Suprapubic skin (tissue), 4 donors: ENCODE measurements around the gene AHRR. TPM values are rescaled to one million over a fixed set of nuclear protein-coding genes. Genes with fewer than 3 reads are reported as not detected.

Experiments
- DNase-seq, 2 donors: peaks; one replicate each; pipeline ENCODE4 v3.0.0-alpha.2; 2019; ENCODE audit warnings: low spot score in 2 of 2
- H3K27ac ChIP-seq: fragments of 200-600 bp; sonication (generic); one replicate; pipeline ENCODE4 v1.5.1; 2019
- H3K27me3 ChIP-seq: fragments of 200-600 bp; sonication (generic); one replicate; pipeline ENCODE4 v1.5.1; 2019
- H3K36me3 ChIP-seq: fragments of 200-600 bp; sonication (generic); one replicate; pipeline ENCODE4 v1.5.1; 2019
- H3K4me1 ChIP-seq: fragments of 200-600 bp; sonication (generic); one replicate; pipeline ENCODE4 v1.5.1; 2019
- H3K4me3 ChIP-seq: fragments of 200-600 bp; sonication (generic); one replicate; pipeline ENCODE4 v1.5.1; 2019; ENCODE audit warnings: mild to moderate bottlenecking
- H3K9me3 ChIP-seq: fragments of 200-600 bp; sonication (generic); one replicate; pipeline ENCODE4 v1.5.1; 2019
- CTCF ChIP-seq, 2 donors: fragments of 200-600 bp in 1 of 2; fragments of 450-650 bp in 1 of 2; sonication (generic) in 1 of 2; IDR thresholded peaks; one replicate each; pipeline ENCODE4 v1.5.1; 2016 to 2019; ENCODE audit warnings: antibody characterized with exemption in 2 of 2, mild to moderate bottlenecking in 1 of 2, moderate library complexity in 1 of 2
- EP300 ChIP-seq: sonication (generic); formaldehyde crosslinking; IDR thresholded peaks from one replicate; pipeline ENCODE4 v1.6.1; 2017; ENCODE audit warnings: antibody characterized with exemption
- POLR2A ChIP-seq, 2 donors: fragments of 450-650 bp; IDR thresholded peaks; one replicate each; pipeline ENCODE4 v1.6.1; 2017; ENCODE audit warnings: antibody characterized with exemption in 2 of 2, mild to moderate bottlenecking in 2 of 2, moderate library complexity in 2 of 2
- POLR2AphosphoS5 ChIP-seq, 3 donors: sonication (generic); formaldehyde crosslinking; IDR thresholded peaks; one replicate each; pipeline ENCODE4 v1.6.1; 2017; ENCODE audit warnings: antibody characterized with exemption in 3 of 3
- WGBS: methylation state at CpG from one replicate; pipeline ENCODE4 v1.1.5; 2018; 5-methylcytosine and 5-hydroxymethylcytosine counted together
- total RNA-seq, 4 donors: library from RNA; depleted of rRNA; stranded (reverse); fragments of >200 nt; gene quantifications; one replicate each; pipeline ENCODE4 v1.1.0, GENCODE V29; 2016

AHRR gene
- total RNA-seq, 4 donors from 2014 or later: 3.0 to 10.7 (median 4.2) TPM

DNA sequence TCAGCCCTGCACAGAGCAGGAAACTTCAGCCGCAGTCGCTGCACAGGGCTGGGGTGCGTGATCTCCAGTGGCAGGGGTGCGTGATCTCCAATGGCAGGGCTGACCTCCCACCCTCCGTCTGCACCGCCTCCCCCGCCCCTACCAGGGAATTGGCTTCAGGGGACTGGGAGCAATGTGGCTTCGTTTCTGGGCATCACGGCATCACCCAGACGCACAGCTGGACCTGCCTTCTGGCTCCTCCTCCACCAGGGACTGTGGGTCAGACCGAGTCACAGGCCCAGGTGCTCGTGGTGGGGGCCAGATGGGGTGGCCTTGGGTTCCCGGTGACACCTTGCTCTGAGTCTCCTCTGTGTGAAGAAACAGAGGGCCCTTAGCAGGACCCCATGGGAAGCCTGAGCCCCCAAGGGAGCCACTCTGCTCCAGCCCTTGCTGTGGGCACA, 51.1 kb downstream of the AHRR start:
- H3K4me1 ChIP-seq: peaks cover 13% of the 10 kb centered on the region
- H3K36me3 ChIP-seq: no peaks in the 10 kb centered on the region
- TF ChIP-seq EP300 (no peak), POLR2A (IDR thresholded peaks at IDR 0.05) (no peak), POLR2AphosphoS5 (IDR thresholded peaks at IDR 0.05) (no peak), CTCF (IDR thresholded peaks at IDR 0.05) (no peak)
- DNase-seq: peak in 1 of 2 donors; percentile 74
- no peak overlapping the region for H3K27ac ChIP-seq
- WGBS: 77% methylated on average over 13 of the region's 13 CpGs
- no peak overlapping the region for H3K4me3 ChIP-seq
- no peaks in the 10 kb centered on the region for H3K9me3 ChIP-seq
- peaks cover 27% of the 10 kb centered on the region for H3K27me3 ChIP-seq

GRCh38 chr5:372996-373709, 51.6 kb downstream of the AHRR start:
- 64% methylated on average over 12 of the region's 27 CpGs for WGBS
- peaks cover 13% of the 10 kb centered on the region for H3K4me1 ChIP-seq
- H3K4me3 ChIP-seq: peak overlapping the region; percentile 50
- H3K27me3 ChIP-seq: peaks cover 27% of the 10 kb centered on the region
- peak overlapping the region; percentile 27 for H3K27ac ChIP-seq
- TF ChIP-seq CTCF (IDR thresholded peaks at IDR 0.05) (no peak), POLR2A (IDR thresholded peaks at IDR 0.05) (no peak), EP300 (no peak), POLR2AphosphoS5 (IDR thresholded peaks at IDR 0.05) (no peak)
- H3K9me3 ChIP-seq: no peaks in the 10 kb centered on the region
- H3K36me3 ChIP-seq: no peaks in the 10 kb centered on the region
- DNase-seq: peak; percentile 64 to 75

DNA sequence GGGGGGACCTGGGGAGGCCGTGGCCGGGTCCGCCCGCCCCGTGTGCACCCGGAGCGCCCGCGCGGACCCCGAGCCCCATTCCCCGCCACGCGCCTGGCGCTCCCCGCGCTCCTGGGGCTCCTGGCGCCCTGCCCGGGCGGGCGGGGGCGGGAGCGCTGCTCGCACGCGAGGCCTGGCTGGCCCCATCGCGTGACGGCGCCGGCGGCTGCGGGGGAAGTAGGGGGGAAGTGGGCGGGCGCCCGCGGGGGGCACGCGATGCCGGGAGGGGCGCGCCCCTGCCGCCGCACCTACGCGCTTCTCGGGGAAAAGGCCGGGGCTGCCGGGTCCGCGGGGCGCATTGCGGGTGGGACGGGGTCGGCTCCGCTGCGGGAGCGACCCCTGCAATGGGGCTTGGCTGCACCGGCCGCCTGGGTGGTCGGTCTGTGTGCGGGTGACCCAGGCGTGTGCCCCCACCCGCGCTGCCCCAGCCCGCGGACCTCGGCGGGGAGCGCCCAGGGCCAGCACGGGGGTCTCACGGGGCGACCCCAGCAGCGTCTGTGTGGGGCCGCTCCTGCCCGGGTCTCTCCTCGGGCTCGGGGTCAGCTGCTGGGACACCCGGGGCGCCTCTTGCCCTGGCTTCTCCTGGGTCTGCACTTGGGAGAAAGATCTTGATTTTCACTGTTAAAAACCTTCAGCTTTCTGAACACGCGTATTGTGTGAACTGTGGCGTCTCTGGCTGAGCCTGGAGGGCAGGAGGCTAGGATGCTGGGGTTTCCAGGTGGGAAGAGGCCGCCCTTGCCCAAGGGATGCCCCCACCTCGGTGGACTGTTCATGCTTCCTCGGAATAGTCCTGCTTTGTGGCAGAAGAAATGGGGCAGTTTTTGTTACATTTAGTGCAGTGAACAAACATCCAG, 52.4 kb downstream of the AHRR start:
- 21% methylated on average over 2 of the region's 86 CpGs for WGBS
- Histone ChIP-seq H3K27ac (peak overlapping the region; percentile 27), H3K4me3 (peak overlapping the region; percentile 50), H3K27me3 (peaks cover 27% of the 10 kb centered on the region), H3K36me3 (no peaks in the 10 kb centered on the region), H3K9me3 (no peaks in the 10 kb centered on the region), H3K4me1 (peaks cover 13% of the 10 kb centered on the region)
- TF ChIP-seq POLR2AphosphoS5 (IDR thresholded peaks at IDR 0.05) (no peak), POLR2A (IDR thresholded peaks at IDR 0.05) (no peak), EP300 (no peak), CTCF (IDR thresholded peaks at IDR 0.05) (no peak)
- DNase-seq: peak; percentile 56 to 76

GRCh38 chr5:374631-375335, 53.3 kb downstream of the AHRR start:
- TF ChIP-seq EP300 (no peak), POLR2A (IDR thresholded peaks at IDR 0.05) (no peak), POLR2AphosphoS5 (IDR thresholded peaks at IDR 0.05) (no peak), CTCF (IDR thresholded peaks at IDR 0.05) (no peak)
- no peak overlapping the region for H3K4me3 ChIP-seq
- no peak overlapping the region for H3K27ac ChIP-seq
- H3K36me3 ChIP-seq: no peaks in the 10 kb centered on the region
- H3K4me1 ChIP-seq: peaks cover 13% of the 10 kb centered on the region
- no peaks in the 10 kb centered on the region for H3K9me3 ChIP-seq
- DNase-seq: peak; percentile 63 to 65
- WGBS: 87% methylated on average over 12 of the region's 19 CpGs
- H3K27me3 ChIP-seq: peaks cover 27% of the 10 kb centered on the region
